Fibroblast of villous mesenchyme (primary cell): ENCODE results near the gene ASTN2. TPM values are rescaled to one million over a fixed set of nuclear protein-coding genes. Genes with fewer than 3 reads are reported as not detected.

Experiments
- DNase-seq: peaks from one replicate; pipeline ENCODE4 v3.0.0-alpha.2; 2010; ENCODE audit warnings: low read depth
- H3K4me3 ChIP-seq: 2 replicates; pipeline ENCODE4 v1.5.1; 2011; ENCODE audit warnings: low read depth, mild to moderate bottlenecking, low read length
- CTCF ChIP-seq: IDR thresholded peaks from 2 replicates; pipeline ENCODE4 v1.5.1; 2012; ENCODE audit warnings: low read depth, mild to moderate bottlenecking, low read length; ENCODE audit not compliant: insufficient read depth
- total RNA-seq: library from RNA; depleted of rRNA; stranded (reverse); fragments of >200 nt; gene quantifications from 2 replicates; pipeline ENCODE4 v1.2.3, GENCODE V29; 2012

Gene ASTN2
- total RNA-seq, 1 donor = 5.6 TPM

- H3K4me3 ChIP-seq = no peak overlapping the region
- TF ChIP-seq CTCF = no peak
- no peak for DNase-seq
Measured at GRCh38 chr9:117300371-117301110, 114.3 kb downstream of the ASTN2 start.

GRCh38 chr9:117296453-117296852, 118.4 kb downstream of the ASTN2 start:
- H3K4me3 ChIP-seq = no peak overlapping the region
- no peak for DNase-seq
- TF ChIP-seq CTCF = no peak

GRCh38 chr9:117293206-117294114, 121.4 kb downstream of the ASTN2 start:
- DNase-seq = no peak
- no peak for TF ChIP-seq CTCF
- no peak overlapping the region for H3K4me3 ChIP-seq

- TF ChIP-seq CTCF = no peak
- H3K4me3 ChIP-seq = no peak overlapping the region
- no peak for DNase-seq
Measured at GRCh38 chr9:117290856-117291622, 123.8 kb downstream of the ASTN2 start.

- DNase-seq = no peak
- no peak for TF ChIP-seq CTCF
- H3K4me3 ChIP-seq = no peak overlapping the region
Measured at GRCh38 chr9:117290306-117290840, 124.5 kb downstream of the ASTN2 start.

GRCh38 chr9:117286245-117286644, 128.6 kb downstream of the ASTN2 start:
- no peak overlapping the region for H3K4me3 ChIP-seq
- no peak for DNase-seq
- TF ChIP-seq CTCF = no peak
